ENCODE measurements around the gene ZNF124. TPM values are rescaled to one million over a fixed set of nuclear protein-coding genes. Genes with fewer than 3 reads are reported as not detected.
"Not testable (repeated sequence)": the region's sequence is repeated elsewhere in the genome, so short reads cannot be mapped to it uniquely, and the experiment has no call there.

Gene ZNF124
- total and polyA plus RNA-seq, 2 of the 8 experiments (the other 6 are each of a cell fraction or from before 2014, with no cell fraction given), result 4.6 to 39.9 TPM

DNA sequence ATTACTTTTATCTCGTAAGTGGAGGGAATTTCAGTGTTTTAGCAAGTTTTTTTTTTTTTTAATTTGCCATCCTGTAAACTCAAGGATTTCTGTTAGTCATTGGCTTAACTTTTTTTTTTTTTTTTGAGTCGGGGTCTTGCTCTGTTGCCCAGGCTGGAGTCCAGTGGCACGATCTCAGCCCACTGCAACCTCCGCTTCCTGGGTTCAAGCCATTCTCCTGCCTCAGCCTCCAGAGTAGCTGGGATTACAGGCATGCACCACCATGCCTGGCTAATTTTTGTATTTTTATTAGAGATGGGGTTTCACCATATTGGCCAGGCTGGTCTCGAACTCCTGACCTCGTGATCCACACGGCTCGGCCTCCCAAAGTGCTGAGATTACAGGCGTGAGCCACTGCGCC is 24.7 kb downstream of the ZNF124 start:
- POLR2A ChIA-PET (ENCODE audit: partially characterized antibody), result interaction anchor here (0.6 to 1.4 kb wide), 6 partner anchors 8 to 456 kb away, joined by 3 to 5 read pairs (median 4); no protein-coding TSS in a partner anchor

More for the DNA sequence above, 24.7 kb downstream of the ZNF124 start:
- H2BK20ac ChIP-seq (ENCODE audit: low read length); H3K18ac ChIP-seq (ENCODE audit: extremely low read depth, low read length); H3K79me1 ChIP-seq (ENCODE audit: low read depth, low read length); H2BK15ac ChIP-seq (ENCODE audit: low read length); H3K9ac ChIP-seq (replicated peaks in 1 of 4; ENCODE audit: extremely low read depth in 1 of 4, low read depth in 3 of 4, low read length in 3 of 4); H2AK5ac ChIP-seq (ENCODE audit: low read depth, low read length); H3K4ac ChIP-seq (replicated peaks; ENCODE audit: insufficient read length, low read depth, low read length); H3K4me2 ChIP-seq (ENCODE audit: insufficient read depth in 1 of 2, low read depth in 2 of 2, low read length in 2 of 2); H3K27me3 ChIP-seq (replicated peaks in 1 of 4; ENCODE audit: control insufficient read depth in 3 of 4, extremely low read depth in 1 of 4, insufficient read depth in 3 of 4, low read length in 3 of 4); H3K56ac ChIP-seq (replicated peaks; ENCODE audit: insufficient read length, low read depth, low read length); FAIRE-seq; H4K8ac ChIP-seq (ENCODE audit: extremely low read depth, insufficient read depth, low read length); H2BK120ac ChIP-seq (replicated peaks; ENCODE audit: low read depth, low read length); H4K20me1 ChIP-seq (replicated peaks in 1 of 2; ENCODE audit: control insufficient read depth in 1 of 2, insufficient read depth in 2 of 2, low read length in 2 of 2); H4K5ac ChIP-seq (ENCODE audit: insufficient read length, low read depth, low read length); H2BK12ac ChIP-seq (ENCODE audit: low read depth, low read length); H3K23ac ChIP-seq (ENCODE audit: insufficient read length); H2AFZ ChIP-seq (ENCODE audit: low read length); H3K4me1 ChIP-seq (replicated peaks in 1 of 4; ENCODE audit: control insufficient read depth in 3 of 4, insufficient read depth in 4 of 4, low read length in 3 of 4); H3K4me3 ChIP-seq (ENCODE audit: extremely low read depth in 1 of 4, insufficient read depth in 2 of 4, low read depth in 3 of 4, low read length in 4 of 4); H2BK5ac ChIP-seq (ENCODE audit: low read depth, low read length); H3K23me2 ChIP-seq (ENCODE audit: low read depth, low read length); H3K14ac ChIP-seq (ENCODE audit: insufficient read length); H3K27ac ChIP-seq (ENCODE audit: low read depth, low read length); DNase-seq (ENCODE audit: low read depth in 1 of 2, low spot score in 2 of 2); H4K91ac ChIP-seq (replicated peaks; ENCODE audit: insufficient read length, low read length): not testable (repeated sequence)
- Histone ChIP-seq H3K36me3 (ENCODE audit: control insufficient read depth in 2 of 4, insufficient read depth in 4 of 4, low read length in 3 of 4) (peaks cover 0 to 40% (median 13%) of the 10 kb centered on the region in 4 experiments; a peak in 5 of 8 replicates), H3K79me2 (ENCODE audit: control insufficient read depth in 1 of 2, insufficient read depth in 2 of 2, low read length in 2 of 2) (peaks cover 0 to 30% of the 10 kb centered on the region in 2 experiments; a peak in 2 of 4 replicates), H3K9me3 (ENCODE audit: insufficient read depth in 2 of 2, low read depth in 1 of 2, low read length in 1 of 2) (peaks cover 29 to 30% of the 10 kb centered on the region in 2 experiments)
- CTCF ChIA-PET (ENCODE audit: partially characterized antibody), result interaction anchor here (0.9 to 3.0 kb wide), 12 partner anchors 11 to 132 kb away, joined by 3 to 20 read pairs (median 5); partner anchors contain the start of gene VN1R5
- 88% methylated on average over 9 of the region's 10 CpGs; no CpG with 5 or more reads in 1 of the 2 experiments for WGBS, 2 experiments (ENCODE audit: extremely low coverage in 1 of 2, insufficient coverage in 1 of 2, insufficient read length in 1 of 2, insufficient replicate concordance in 2 of 2, low coverage in 1 of 2, low lambda C conversion rate in 2 of 2, missing lambda C conversion rate in 1 of 2)
